Measurements from ENCODE around the gene ABLIM2. TPM values are rescaled to one million over a fixed set of nuclear protein-coding genes. Genes with fewer than 3 reads are reported as not detected.

ABLIM2 gene
- total RNA-seq, 3 donors from 2014 or later (not counting 1 experiment from before 2014, with no cell fraction given) = 0.71 to 2.8 (median 1.3) TPM

DNA sequence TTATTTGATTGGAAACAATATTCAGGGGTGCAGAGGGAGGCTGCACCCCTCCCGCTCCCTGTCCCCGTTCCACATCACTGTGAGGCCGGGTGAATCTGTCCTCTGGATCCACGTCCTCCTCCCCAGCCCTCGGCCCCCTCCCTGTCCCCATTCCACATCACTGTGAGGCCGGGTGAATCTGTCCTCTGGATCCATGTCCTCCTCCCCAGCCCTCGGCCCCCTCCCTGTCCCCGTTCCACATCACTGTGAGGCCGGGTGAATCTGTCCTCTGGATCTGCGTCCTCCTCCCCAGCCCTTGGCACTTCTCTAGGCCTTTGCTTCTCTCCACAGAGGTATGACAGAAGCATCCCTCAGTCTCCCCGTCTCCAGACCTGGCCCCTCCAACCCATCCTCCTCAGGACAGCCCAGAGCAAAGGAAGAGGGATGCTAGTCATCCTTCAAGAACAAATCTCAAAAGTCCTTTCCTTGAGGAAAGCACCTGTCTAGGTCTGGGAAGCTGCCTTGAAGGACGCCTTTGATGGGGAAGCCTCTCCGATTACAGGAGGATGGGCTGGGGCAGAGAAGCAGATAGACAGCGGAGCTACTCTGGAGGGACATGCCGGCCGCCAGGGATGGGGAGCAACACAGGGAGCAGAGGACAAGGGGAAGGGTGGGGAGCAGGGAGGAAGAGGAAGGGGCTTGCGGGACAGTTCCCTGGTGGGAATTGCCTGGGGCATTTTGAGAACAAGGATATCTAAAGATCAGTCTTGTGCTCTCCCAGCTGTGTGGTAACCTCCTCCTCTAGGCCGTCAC lies 208.1 kb downstream of the ABLIM2 start:
- ATAC-seq (no peak), DNase-seq (no peak)
- Histone ChIP-seq H3K36me3 (ENCODE audit: control insufficient read depth, insufficient read depth, low read length) (no peaks in the 10 kb centered on the region), H3K4me1 (ENCODE audit: control insufficient read depth, insufficient read depth, low read length) (no peaks in the 10 kb centered on the region), H3K27me3 (ENCODE audit: control insufficient read depth, insufficient read depth, low read length) (no peaks in the 10 kb centered on the region), H3K4me3 (ENCODE audit: low read length) (no peak overlapping the region), H3K27ac (ENCODE audit: low read length) (no peak overlapping the region), H3K9me3 (ENCODE audit: control insufficient read depth, insufficient read depth, low read length) (no peaks in the 10 kb centered on the region)
- no peaks in the 10 kb centered on the region for H3K36me3 Mint-ChIP-seq
- peaks cover 10 to 11% of the 10 kb centered on the region in 2 donors for H3K27me3 Mint-ChIP-seq (ENCODE audit: low read depth in 2 of 2)
- H3K27ac Mint-ChIP-seq = no peak overlapping the region
- no peaks in the 10 kb centered on the region for H3K9me3 Mint-ChIP-seq
- 84% methylated on average over 18 of the region's 18 CpGs for WGBS (ENCODE audit: insufficient coverage)
- TF ChIP-seq, protein P1, sequence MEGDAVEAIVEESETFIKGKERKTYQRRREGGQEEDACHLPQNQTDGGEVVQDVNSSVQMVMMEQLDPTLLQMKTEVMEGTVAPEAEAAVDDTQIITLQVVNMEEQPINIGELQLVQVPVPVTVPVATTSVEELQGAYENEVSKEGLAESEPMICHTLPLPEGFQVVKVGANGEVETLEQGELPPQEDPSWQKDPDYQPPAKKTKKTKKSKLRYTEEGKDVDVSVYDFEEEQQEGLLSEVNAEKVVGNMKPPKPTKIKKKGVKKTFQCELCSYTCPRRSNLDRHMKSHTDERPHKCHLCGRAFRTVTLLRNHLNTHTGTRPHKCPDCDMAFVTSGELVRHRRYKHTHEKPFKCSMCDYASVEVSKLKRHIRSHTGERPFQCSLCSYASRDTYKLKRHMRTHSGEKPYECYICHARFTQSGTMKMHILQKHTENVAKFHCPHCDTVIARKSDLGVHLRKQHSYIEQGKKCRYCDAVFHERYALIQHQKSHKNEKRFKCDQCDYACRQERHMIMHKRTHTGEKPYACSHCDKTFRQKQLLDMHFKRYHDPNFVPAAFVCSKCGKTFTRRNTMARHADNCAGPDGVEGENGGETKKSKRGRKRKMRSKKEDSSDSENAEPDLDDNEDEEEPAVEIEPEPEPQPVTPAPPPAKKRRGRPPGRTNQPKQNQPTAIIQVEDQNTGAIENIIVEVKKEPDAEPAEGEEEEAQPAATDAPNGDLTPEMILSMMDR (IDR thresholded peaks at IDR 0.05) = no peak
- H3K4me1 Mint-ChIP-seq = peaks cover 0 to 11% of the 10 kb centered on the region in 2 donors
- H3K4me3 Mint-ChIP-seq = no peak overlapping the region
- intact Hi-C loops (cut with micrococcal nuclease) = no loop called here

DNA sequence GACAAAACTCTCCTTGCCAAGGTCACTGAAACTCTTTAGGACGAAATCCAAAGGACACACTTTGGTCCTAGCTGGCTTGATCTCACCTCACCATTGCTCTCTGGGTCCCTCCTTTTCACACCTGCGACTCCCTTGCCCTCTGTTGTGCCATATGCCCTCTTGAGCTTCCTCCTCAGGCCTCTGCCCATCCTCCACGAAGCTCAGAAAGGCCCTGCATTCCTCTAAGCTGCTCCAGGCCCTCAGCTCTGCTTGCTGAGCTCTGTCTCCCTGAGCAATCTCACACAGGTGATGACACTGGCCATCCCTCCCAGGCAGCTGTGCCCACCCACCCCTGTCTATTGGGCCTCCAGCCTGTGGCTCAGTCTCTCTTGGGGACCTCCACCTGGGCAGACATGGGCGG lies 208.9 kb downstream of the ABLIM2 start:
- no peak overlapping the region for H3K4me3 Mint-ChIP-seq

DNA sequence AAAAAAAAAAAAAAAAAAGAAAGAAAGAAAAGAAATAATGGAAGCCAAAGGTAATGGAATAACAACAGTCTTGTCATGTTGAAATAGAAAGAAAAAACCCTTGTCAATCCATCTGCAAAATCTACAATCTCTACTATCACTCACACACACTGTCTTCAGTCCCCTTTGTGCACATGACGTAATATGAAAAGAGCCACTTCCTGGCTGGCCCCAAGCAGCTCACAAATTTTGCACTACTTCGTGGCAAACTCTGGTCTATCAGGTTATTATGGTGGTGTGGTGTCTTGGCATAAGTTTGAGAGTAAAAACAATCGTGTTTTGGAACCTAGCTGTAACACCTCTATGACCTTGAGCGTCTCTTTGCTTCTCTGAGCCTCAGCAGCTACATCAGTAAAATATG lies 210.7 kb downstream of the ABLIM2 start:
- Mint-ChIP-seq H3K27ac (no peak overlapping the region), H3K9me3 (no peaks in the 10 kb centered on the region), H3K4me1 (peaks cover 0 to 11% of the 10 kb centered on the region in 2 donors), H3K27me3 (ENCODE audit: low read depth in 2 of 2) (peaks cover 10 to 11% of the 10 kb centered on the region in 2 donors), H3K36me3 (no peaks in the 10 kb centered on the region), H3K4me3 (no peak overlapping the region)
- intact Hi-C loops (cut with micrococcal nuclease) = no loop called here
- 30% methylated on average over 2 of the region's 4 CpGs for WGBS (ENCODE audit: insufficient coverage)
- H3K27me3 ChIP-seq (ENCODE audit: control insufficient read depth, insufficient read depth, low read length) = no peaks in the 10 kb centered on the region
- no peaks in the 10 kb centered on the region for H3K4me1 ChIP-seq (ENCODE audit: control insufficient read depth, insufficient read depth, low read length)
- no peaks in the 10 kb centered on the region for H3K9me3 ChIP-seq (ENCODE audit: control insufficient read depth, insufficient read depth, low read length)
- no peak overlapping the region for H3K27ac ChIP-seq (ENCODE audit: low read length)
- TF ChIP-seq, protein P1 (IDR thresholded peaks at IDR 0.05) = no peak
- H3K36me3 ChIP-seq (ENCODE audit: control insufficient read depth, insufficient read depth, low read length) = no peaks in the 10 kb centered on the region
- ATAC-seq (peak; percentile 68 to 97 (median 78)), DNase-seq (peak in 1 of 2 donors; percentile 65)
- no peak overlapping the region for H3K4me3 ChIP-seq (ENCODE audit: low read length)

More for the DNA sequence above, 208.9 kb downstream of the ABLIM2 start:
- peaks cover 10 to 11% of the 10 kb centered on the region in 2 donors for H3K27me3 Mint-ChIP-seq (ENCODE audit: low read depth in 2 of 2)
- TF ChIP-seq, protein P1 (IDR thresholded peaks at IDR 0.05) = no peak
- Histone ChIP-seq H3K27ac (ENCODE audit: low read length) (no peak overlapping the region), H3K36me3 (ENCODE audit: control insufficient read depth, insufficient read depth, low read length) (no peaks in the 10 kb centered on the region), H3K4me1 (ENCODE audit: control insufficient read depth, insufficient read depth, low read length) (no peaks in the 10 kb centered on the region), H3K4me3 (ENCODE audit: low read length) (no peak overlapping the region), H3K9me3 (ENCODE audit: control insufficient read depth, insufficient read depth, low read length) (no peaks in the 10 kb centered on the region), H3K27me3 (ENCODE audit: control insufficient read depth, insufficient read depth, low read length) (no peaks in the 10 kb centered on the region)
- no peak overlapping the region for H3K27ac Mint-ChIP-seq
- H3K9me3 Mint-ChIP-seq = no peaks in the 10 kb centered on the region
- WGBS (ENCODE audit: insufficient coverage) = 59% methylated on average over 4 of the region's 4 CpGs
- intact Hi-C loops (cut with micrococcal nuclease) = no loop called here
- peaks cover 0 to 11% of the 10 kb centered on the region in 2 donors for H3K4me1 Mint-ChIP-seq
- ATAC-seq (no peak), DNase-seq (no peak)
- H3K36me3 Mint-ChIP-seq = no peaks in the 10 kb centered on the region
